ENCODE data around the gene DEFB129.
"Not testable (repeated sequence)": the region's sequence is repeated elsewhere in the genome, so short reads cannot be mapped to it uniquely, and the experiment has no call there.

DEFB129 gene

DNA sequence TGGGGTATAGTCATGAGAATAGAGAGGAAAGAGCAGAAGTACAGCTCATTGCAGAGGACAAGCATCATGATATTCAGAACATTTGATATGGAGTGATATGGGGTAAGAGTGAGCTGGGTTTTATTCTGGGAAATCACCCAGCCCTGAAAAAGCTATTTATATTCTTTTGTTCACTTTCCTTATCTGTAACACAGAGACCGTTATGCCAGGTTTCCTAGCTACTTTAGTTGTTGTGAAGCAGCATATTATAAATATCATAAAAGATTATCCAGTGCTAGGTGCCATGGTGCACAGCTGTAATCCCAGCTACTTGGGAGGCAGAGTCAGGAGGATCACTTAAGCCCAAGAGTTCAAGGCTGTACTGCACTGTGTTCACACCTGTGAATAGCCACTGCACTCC lies 9.8 kb upstream of the DEFB129 start:
- Histone ChIP-seq H3K27me3 (ENCODE audit: control insufficient read depth, insufficient read depth, low read length) (peaks cover 26% of the 10 kb centered on the region), H3K4me1 (ENCODE audit: control insufficient read depth, insufficient read depth, low read length) (no peaks in the 10 kb centered on the region), H3K27ac (ENCODE audit: low read depth, low read length) (no peak overlapping the region), H3K4me3 (ENCODE audit: low read depth, low read length) (no peak overlapping the region), H3K9me3 (ENCODE audit: control insufficient read depth, insufficient read depth, low read length) (no peaks in the 10 kb centered on the region), H3K9ac (ENCODE audit: low read depth, low read length) (no peak overlapping the region), H3K36me3 (ENCODE audit: control insufficient read depth, insufficient read depth, low read length) (no peaks in the 10 kb centered on the region)

DNA sequence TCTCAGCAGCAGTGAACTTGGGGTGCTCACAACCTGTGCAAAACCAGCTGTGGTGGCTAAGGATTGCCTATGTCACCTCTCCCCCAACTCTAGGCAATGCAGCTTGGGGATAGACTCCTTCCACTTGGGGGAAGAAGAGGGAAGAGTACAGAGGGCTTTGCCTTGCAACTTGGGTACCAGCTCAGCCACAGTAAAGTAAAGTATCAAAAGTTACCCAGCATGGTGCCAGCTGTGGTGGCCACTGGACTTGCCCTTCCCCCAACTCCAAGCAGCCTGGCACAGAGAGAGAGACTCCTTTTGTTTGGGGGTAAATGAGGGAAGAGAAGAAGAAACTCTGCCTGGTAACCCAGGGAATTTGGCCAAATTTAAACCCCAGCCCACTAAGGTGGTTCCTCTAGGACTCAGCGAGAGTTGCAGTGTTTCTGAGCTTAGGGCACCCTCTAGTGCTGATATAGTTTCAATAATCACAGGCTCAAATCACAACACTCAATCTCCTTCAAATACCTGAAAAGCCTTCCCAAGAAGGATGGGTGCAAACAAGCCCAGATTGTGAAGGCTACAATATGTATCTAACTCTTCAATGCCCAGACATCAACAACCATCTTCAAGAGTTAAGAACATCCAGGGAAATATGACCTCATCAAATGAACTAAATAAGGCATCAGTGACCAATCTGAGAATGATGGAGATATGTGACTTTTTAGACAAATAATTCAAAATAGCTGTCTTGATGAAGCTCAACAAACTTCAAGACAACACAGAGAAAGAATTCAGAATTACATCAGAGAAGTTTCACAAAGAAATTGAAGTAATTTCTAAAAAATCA lies 7.6 kb upstream of the DEFB129 start:
- Histone ChIP-seq H3K27me3 (ENCODE audit: control insufficient read depth, insufficient read depth, low read length) (peaks cover 16% of the 10 kb centered on the region; the same call in 1 of the 2 replicates), H3K27ac (ENCODE audit: low read depth, low read length) (no peak overlapping the region), H3K36me3 (ENCODE audit: control insufficient read depth, insufficient read depth, low read length) (no peaks in the 10 kb centered on the region), H3K4me1 (ENCODE audit: control insufficient read depth, insufficient read depth, low read length) (no peaks in the 10 kb centered on the region), H3K4me3 (ENCODE audit: low read depth, low read length) (no peak overlapping the region), H3K9ac (ENCODE audit: low read depth, low read length) (no peak overlapping the region), H3K9me3 (ENCODE audit: control insufficient read depth, insufficient read depth, low read length) (no peaks in the 10 kb centered on the region)

DNA sequence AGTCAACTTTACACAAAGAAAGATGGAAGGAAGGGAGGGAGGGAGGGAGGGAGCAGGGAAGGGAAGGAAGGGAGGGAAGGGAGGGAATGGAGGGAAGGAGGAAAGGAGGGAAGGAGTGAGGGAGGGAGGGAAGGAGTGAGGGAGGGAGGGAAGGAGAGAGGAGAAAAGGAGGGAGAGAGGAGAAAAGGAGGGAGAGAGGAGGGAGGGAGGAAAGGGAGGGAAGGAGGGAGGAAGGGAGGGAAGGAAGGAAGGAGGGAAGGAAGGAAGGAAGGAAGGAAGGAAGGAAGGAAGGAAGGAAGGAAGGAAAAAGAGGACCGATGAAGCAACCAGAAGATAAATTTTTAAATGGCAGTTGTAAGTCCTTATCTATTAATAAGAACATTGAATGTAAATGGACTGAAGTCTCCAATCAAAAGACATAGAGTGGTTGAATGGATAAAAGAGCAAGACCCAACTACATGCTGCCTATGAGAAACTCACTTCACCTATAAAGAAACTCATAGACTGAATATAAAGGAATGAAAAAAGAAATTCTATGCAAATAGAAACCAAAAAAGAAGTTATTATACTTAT lies 5.7 kb upstream of the DEFB129 start:
- peaks cover 2% of the 10 kb centered on the region; the same call in 1 of the 2 replicates for H3K9me3 ChIP-seq (ENCODE audit: control insufficient read depth, insufficient read depth, low read length)
- peaks cover 16% of the 10 kb centered on the region; the same call in 1 of the 2 replicates for H3K27me3 ChIP-seq (ENCODE audit: control insufficient read depth, insufficient read depth, low read length)
- H3K9ac ChIP-seq (ENCODE audit: low read depth, low read length), result no peak overlapping the region
- H3K4me1 ChIP-seq (ENCODE audit: control insufficient read depth, insufficient read depth, low read length), result no peaks in the 10 kb centered on the region
- H3K36me3 ChIP-seq (ENCODE audit: control insufficient read depth, insufficient read depth, low read length), result no peaks in the 10 kb centered on the region
- H3K4me3 ChIP-seq (ENCODE audit: low read depth, low read length), result no peak overlapping the region
- H3K27ac ChIP-seq (ENCODE audit: low read depth, low read length), result no peak overlapping the region

DNA sequence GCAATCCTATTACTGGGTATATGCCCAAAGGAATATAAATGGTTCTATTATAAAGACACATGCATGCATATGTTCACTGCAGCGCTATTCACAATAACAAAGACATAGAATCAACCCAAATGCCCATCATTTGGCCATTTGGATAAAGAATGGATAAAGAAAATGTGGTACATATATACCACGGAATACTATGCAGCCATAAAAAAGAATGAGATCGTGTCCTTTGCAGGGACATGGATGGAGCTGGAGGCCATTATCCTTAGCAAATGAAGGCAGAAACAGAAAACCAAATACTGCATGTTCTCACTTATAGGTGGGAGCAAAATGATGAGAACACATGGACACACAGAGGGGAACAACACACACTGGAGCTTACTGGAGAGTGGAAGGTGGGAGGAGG lies 1.2 kb upstream of the DEFB129 start:
- H3K36me3 ChIP-seq (ENCODE audit: control insufficient read depth, insufficient read depth, low read length); H3K27ac ChIP-seq (ENCODE audit: low read depth, low read length); H3K4me1 ChIP-seq (ENCODE audit: control insufficient read depth, insufficient read depth, low read length); H3K9ac ChIP-seq (ENCODE audit: low read depth, low read length); H3K4me3 ChIP-seq (ENCODE audit: low read depth, low read length); H3K9me3 ChIP-seq (ENCODE audit: control insufficient read depth, insufficient read depth, low read length): not testable (repeated sequence)
- peaks cover 16% of the 10 kb centered on the region; the same call in 1 of the 2 replicates for H3K27me3 ChIP-seq (ENCODE audit: control insufficient read depth, insufficient read depth, low read length)

DNA sequence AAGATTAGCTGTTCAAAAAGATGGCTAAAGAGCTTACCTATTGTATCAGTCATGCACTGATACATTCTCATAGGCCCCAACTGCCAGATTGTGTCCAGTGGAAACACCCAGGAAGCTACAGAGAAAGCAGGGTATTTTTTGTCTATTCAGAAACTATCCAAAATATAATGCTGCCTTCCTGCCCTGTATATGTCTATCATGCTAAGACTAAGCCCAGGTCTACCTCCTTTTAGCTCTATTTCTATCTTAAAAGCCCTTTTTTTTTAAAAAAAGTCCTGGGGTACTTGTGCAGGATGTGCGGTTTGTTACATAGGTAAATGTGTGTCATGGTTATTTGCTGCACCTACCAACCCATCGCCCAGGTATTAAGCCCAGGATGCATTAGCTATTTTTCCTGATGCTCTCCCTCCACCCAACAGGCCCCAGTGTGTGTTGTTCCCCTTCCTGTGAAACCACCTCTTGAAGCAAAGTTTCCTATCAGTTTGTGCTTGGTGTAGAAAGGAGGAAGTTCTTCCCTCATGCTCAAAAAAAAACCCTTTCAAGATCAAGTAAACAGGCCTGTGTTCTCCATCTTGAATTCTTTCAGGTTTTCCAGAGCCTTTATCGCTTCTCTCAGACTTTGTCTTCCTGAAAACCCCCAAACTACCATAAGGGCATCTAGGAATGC lies 514 bp downstream of the DEFB129 start:
- H3K9me3 ChIP-seq (ENCODE audit: control insufficient read depth, insufficient read depth, low read length), result peaks cover 5% of the 10 kb centered on the region
- no peak overlapping the region for H3K4me3 ChIP-seq (ENCODE audit: low read depth, low read length)
- H3K36me3 ChIP-seq (ENCODE audit: control insufficient read depth, insufficient read depth, low read length), result no peaks in the 10 kb centered on the region
- H3K9ac ChIP-seq (ENCODE audit: low read depth, low read length), result no peak overlapping the region
- H3K27ac ChIP-seq (ENCODE audit: low read depth, low read length), result no peak overlapping the region
- peaks cover 8% of the 10 kb centered on the region; the same call in 1 of the 2 replicates for H3K27me3 ChIP-seq (ENCODE audit: control insufficient read depth, insufficient read depth, low read length)
- H3K4me1 ChIP-seq (ENCODE audit: control insufficient read depth, insufficient read depth, low read length), result no peaks in the 10 kb centered on the region

DNA sequence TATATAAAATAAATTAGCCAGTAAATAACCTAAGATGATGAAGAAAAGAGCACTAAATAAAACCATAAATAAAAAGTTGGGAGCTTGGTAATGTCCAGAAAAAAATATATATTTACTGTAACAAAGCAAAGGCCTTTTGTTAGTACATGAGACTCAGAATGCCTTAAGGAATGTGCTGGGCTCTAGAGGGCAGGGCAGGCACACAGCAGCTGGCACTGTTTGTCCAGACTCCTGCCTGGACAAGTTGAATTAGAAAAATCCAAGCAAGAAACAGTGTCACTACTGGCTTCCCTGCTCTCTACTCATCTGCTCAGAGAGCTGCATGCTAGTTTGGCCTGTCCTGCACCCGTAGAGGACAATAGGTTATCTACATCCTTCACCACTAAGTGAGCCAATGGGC lies 8.8 kb downstream of the DEFB129 start:
- Histone ChIP-seq H3K9me3 (ENCODE audit: control insufficient read depth, insufficient read depth, low read length) (peaks cover 3% of the 10 kb centered on the region; the same call in 1 of the 2 replicates), H3K27ac (ENCODE audit: low read depth, low read length) (no peak overlapping the region), H3K4me3 (ENCODE audit: low read depth, low read length) (no peak overlapping the region), H3K4me1 (ENCODE audit: control insufficient read depth, insufficient read depth, low read length) (no peaks in the 10 kb centered on the region), H3K36me3 (ENCODE audit: control insufficient read depth, insufficient read depth, low read length) (no peaks in the 10 kb centered on the region), H3K9ac (ENCODE audit: low read depth, low read length) (no peak overlapping the region), H3K27me3 (ENCODE audit: control insufficient read depth, insufficient read depth, low read length) (peaks cover 21% of the 10 kb centered on the region; the same call in 1 of the 2 replicates)

DNA sequence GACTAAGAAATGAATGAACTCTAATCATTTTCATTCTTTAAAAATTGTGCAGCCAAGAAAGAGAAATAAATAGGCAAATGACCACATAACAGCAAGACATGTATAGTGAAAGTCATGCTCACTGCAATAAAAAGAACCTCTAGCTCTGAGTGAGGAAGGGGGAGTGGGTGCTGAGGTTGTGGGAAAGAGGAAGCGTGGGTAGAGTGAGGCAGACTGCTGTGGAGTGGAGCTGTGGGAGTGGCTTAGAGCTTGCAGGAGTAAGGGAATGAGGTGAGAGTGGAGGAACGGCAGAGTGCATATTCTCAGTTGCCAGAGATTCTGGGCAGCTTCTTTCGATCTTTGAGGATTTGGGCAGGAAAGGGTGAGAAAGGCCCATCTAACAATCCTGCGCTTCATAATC lies 10.4 kb downstream of the DEFB129 start:
- Histone ChIP-seq H3K27ac (ENCODE audit: low read depth, low read length) (no peak overlapping the region), H3K9me3 (ENCODE audit: control insufficient read depth, insufficient read depth, low read length) (no peaks in the 10 kb centered on the region), H3K4me3 (ENCODE audit: low read depth, low read length) (no peak overlapping the region), H3K36me3 (ENCODE audit: control insufficient read depth, insufficient read depth, low read length) (no peaks in the 10 kb centered on the region), H3K27me3 (ENCODE audit: control insufficient read depth, insufficient read depth, low read length) (peaks cover 34% of the 10 kb centered on the region), H3K4me1 (ENCODE audit: control insufficient read depth, insufficient read depth, low read length) (no peaks in the 10 kb centered on the region), H3K9ac (ENCODE audit: low read depth, low read length) (no peak overlapping the region)

DNA sequence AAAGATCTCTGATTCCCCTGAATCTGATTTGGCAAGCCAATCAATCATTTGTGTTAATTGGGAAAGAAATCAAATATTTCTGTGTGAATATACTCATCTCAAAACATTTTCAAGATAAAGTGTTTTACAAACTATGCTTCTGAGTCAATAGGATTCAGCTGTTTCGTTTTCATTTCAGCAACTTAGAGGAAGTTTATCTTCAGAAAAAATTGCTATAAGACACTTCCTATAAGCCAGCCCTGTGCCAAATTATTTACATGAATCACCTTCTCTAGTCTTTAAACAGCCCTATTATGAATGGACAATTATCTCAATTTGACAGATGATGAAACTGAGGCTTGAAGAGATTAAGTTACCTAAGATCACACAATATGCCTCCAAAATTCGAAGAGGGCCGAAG lies 10.9 kb downstream of the DEFB129 start:
- H3K36me3 ChIP-seq (ENCODE audit: control insufficient read depth, insufficient read depth, low read length), result no peaks in the 10 kb centered on the region
- no peak overlapping the region for H3K4me3 ChIP-seq (ENCODE audit: low read depth, low read length)
- no peaks in the 10 kb centered on the region for H3K4me1 ChIP-seq (ENCODE audit: control insufficient read depth, insufficient read depth, low read length)
- H3K9ac ChIP-seq (ENCODE audit: low read depth, low read length), result no peak overlapping the region
- peaks cover 39% of the 10 kb centered on the region for H3K27me3 ChIP-seq (ENCODE audit: control insufficient read depth, insufficient read depth, low read length)
- H3K27ac ChIP-seq (ENCODE audit: low read depth, low read length), result no peak overlapping the region
- H3K9me3 ChIP-seq (ENCODE audit: control insufficient read depth, insufficient read depth, low read length), result no peaks in the 10 kb centered on the region

DNA sequence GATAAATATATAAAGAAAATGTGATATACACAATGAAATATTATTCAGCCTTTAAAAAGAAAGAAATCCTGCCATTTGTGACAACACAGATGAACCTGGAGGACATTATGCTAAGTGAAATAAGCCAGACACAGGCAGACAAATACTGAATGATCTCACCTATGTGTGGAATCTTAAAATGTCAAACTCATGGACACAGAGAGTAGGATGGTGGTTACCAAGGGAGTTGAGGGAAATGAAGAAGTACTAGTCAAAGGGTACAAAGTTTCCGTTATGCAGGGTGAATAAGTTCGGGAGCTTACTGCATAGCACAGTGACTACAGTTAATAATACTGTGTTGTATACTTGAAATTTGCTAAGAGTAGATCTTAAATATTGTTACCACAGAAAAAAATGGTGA lies 15.8 kb downstream of the DEFB129 start:
- H3K36me3 ChIP-seq (ENCODE audit: control insufficient read depth, insufficient read depth, low read length), result no peaks in the 10 kb centered on the region
- H3K27ac ChIP-seq (ENCODE audit: low read depth, low read length), result no peak overlapping the region
- H3K4me3 ChIP-seq (ENCODE audit: low read depth, low read length), result no peak overlapping the region
- H3K9ac ChIP-seq (ENCODE audit: low read depth, low read length), result no peak overlapping the region
- peaks cover 69% of the 10 kb centered on the region for H3K27me3 ChIP-seq (ENCODE audit: control insufficient read depth, insufficient read depth, low read length)
- H3K9me3 ChIP-seq (ENCODE audit: control insufficient read depth, insufficient read depth, low read length), result no peaks in the 10 kb centered on the region
- H3K4me1 ChIP-seq (ENCODE audit: control insufficient read depth, insufficient read depth, low read length), result no peaks in the 10 kb centered on the region

DNA sequence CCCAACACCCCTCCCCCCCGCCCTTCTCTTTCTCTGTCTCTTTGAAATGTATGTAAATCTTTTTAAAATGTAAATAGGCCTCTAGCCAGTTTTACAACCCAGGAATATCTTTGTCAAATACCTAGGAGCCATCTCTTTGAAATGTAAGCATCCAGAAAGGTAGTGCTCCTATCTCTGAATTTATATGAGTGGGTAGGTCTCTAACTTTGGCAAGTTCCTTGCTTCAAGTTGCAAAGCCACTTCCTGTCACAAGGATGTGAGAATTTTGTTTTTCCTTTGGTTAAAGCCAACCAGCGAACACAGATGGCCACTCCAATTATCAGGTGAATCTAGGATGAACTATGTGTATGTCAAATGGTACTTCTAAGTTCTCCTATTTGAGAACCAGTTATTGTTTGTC lies 24.3 kb downstream of the DEFB129 start:
- Histone ChIP-seq H3K9me3 (ENCODE audit: control insufficient read depth, insufficient read depth, low read length) (0 out of 2 replicates have a peak, but pooled peaks cover 6% of the 10 kb centered on the region), H3K9ac (ENCODE audit: low read depth, low read length) (no peak overlapping the region), H3K27ac (ENCODE audit: low read depth, low read length) (peak overlapping the region; percentile 14), H3K36me3 (ENCODE audit: control insufficient read depth, insufficient read depth, low read length) (no peaks in the 10 kb centered on the region), H3K27me3 (ENCODE audit: control insufficient read depth, insufficient read depth, low read length) (peaks cover 95% of the 10 kb centered on the region), H3K4me1 (ENCODE audit: control insufficient read depth, insufficient read depth, low read length) (peaks cover 12% of the 10 kb centered on the region), H3K4me3 (ENCODE audit: low read depth, low read length) (no peak overlapping the region)

DNA sequence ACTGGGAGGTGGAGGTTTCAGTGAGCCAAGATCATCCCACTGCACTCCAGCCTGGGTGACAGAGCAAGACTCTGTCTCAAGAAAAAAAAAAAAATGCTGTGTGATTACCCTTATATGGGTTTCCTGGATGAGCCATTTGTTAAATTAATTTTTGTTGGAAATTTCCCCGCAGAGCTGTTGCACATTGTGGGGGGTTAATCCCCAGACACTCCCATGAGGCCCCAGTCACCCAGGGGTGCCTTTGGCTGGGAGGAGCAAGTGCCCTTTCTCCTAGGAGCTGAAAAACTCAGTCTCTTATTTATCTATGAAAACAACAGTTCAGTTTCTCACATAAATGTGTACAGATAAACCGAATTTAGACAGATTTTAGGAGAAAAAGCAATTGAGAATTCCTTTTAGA lies 25.7 kb downstream of the DEFB129 start:
- Histone ChIP-seq H3K4me3 (ENCODE audit: low read depth, low read length) (no peak overlapping the region), H3K27me3 (ENCODE audit: control insufficient read depth, insufficient read depth, low read length) (peaks cover 95% of the 10 kb centered on the region)

More for the DNA sequence above, 25.7 kb downstream of the DEFB129 start:
- Histone ChIP-seq H3K36me3 (ENCODE audit: control insufficient read depth, insufficient read depth, low read length) (no peaks in the 10 kb centered on the region), H3K9ac (ENCODE audit: low read depth, low read length) (no peak overlapping the region), H3K4me1 (ENCODE audit: control insufficient read depth, insufficient read depth, low read length) (peaks cover 12% of the 10 kb centered on the region), H3K27ac (ENCODE audit: low read depth, low read length) (no peak overlapping the region), H3K9me3 (ENCODE audit: control insufficient read depth, insufficient read depth, low read length) (0 out of 2 replicates have a peak, but pooled peaks cover 6% of the 10 kb centered on the region)

Data from HUES48 (cell line).